Measurements from ENCODE around the gene ADCY10.
"Not testable (repeated sequence)": the region's sequence is repeated elsewhere in the genome, so short reads cannot be mapped to it uniquely, and the experiment has no call there.

The ADCY10 gene

DNA sequence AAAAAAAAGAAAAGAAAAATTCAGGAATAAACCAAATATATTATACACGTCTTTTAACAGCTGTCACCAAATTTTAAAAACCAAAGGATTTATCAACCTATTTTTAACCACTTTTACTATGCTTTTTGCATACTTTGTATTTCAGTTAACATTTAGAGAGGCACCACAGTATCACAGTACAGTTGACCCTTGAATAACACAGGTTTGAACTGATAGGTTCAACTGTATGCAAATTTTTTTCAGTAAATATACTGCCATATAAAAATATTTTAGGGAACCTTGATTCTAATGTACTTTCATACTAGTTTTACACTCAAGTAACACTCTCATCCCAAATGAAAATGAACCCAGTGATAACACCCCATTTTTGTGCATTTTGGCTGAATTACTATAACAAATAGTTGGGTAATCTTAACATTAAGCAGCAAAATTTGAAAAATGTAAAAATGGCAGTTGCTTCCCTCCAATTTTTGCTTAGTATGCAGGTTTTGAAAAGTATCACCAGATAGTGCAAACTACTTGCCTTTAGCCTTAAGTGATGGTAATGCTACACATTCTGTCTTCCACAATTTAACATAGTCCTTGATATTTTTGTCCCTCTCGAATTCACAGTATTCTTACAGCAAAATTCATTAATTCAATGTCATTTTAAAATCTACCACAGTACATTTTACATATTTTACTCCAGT is 10.8 kb upstream of the ADCY10 start:
- no peak for DNase-seq

DNA sequence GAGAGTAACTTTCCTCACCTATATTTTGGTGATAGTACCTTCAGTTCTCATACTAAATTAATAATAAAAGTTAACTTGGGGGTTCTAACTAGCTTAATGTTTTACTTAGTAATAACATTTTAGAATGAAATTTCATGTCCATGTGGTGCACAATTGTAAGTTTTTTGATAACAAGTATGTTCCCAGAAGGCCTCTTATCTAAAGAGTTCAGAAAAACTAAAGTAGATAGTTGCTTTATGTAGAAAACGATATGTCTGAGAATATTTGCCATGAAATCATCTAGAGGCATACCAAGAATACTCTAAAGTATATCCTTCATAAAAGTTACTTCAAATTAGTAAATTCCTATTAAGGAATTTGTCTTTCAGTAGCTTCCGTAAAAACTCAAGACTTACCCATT is 10.2 kb upstream of the ADCY10 start:
- no peak for DNase-seq

GRCh38 chr1:167923324-167924056 is 9.6 kb upstream of the ADCY10 start:
- DNase-seq = no peak

GRCh38 chr1:167922611-167923074 is 8.7 kb upstream of the ADCY10 start:
- no peak for DNase-seq

- DNase-seq = no peak
These were observed 8.1 kb upstream of the ADCY10 start for GRCh38 chr1:167922023-167922422.

DNA sequence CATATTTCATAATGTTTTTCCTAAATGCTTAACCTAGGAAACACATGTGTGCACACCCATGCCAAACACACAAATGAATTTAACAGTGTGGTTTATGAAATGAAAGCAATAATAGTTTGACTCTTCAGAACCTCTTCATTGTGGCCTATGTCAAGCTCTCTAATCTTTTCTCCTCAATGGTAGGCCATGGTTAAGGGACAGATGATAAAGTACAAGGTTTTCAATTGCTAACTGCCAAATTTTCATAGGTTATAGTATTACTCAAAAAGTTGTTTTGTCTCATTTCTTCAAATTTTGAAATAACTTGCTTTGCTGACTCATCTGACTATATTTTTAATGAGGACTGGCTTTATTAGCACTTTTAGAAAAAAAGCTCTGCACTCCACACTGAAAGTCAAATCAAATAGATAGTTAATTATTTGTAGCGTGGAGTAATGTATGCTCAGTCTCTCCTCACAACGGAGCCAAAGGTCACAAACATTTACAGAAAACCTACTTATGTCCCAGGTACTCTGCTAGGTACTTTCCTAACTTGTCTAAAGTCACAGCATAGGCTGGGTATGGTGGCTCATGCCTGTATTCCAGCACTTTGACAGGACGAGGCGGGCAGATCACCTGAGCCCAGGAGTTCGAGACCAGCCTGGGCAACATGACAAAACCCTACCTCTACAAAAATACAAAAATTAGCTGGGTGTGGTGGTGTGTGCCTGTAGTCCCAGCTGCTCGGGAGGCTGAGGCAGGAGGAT is 3.0 kb upstream of the ADCY10 start:
- no peak for DNase-seq

- DNase-seq = no peak
These were observed 1.6 kb upstream of the ADCY10 start for GRCh38 chr1:167915569-167915968.

GRCh38 chr1:167912294-167912693 is 1.6 kb downstream of the ADCY10 start:
- DNase-seq = no peak

GRCh38 chr1:167911413-167911812 is 2.5 kb downstream of the ADCY10 start:
- DNase-seq = no peak

GRCh38 chr1:167910530-167910929 is 3.4 kb downstream of the ADCY10 start:
- DNase-seq = no peak

DNA sequence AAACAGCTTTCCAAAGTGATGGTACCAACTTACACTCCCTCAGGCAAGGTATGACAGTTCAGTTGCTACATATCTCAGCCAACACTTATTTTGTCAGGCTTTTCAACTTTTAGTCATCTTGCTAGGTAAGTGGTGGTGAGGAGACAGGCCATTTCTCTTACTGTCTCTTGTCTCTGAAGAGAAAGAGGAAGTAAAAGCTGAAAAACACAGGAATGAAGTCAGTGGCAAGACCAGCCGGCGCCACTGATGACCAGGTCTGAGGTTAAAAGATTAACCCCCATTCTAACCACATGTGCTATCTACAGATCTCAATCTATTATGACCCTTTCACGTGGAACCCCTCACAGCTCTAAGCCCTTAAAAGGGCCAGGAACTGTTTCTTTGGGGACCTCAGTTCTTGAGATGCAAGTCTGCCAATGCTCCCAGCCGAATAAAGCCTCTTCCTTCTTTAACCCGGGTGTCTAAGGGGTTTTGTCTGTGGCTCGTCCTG is 4.2 kb downstream of the ADCY10 start:
- DNase-seq = no peak

DNA sequence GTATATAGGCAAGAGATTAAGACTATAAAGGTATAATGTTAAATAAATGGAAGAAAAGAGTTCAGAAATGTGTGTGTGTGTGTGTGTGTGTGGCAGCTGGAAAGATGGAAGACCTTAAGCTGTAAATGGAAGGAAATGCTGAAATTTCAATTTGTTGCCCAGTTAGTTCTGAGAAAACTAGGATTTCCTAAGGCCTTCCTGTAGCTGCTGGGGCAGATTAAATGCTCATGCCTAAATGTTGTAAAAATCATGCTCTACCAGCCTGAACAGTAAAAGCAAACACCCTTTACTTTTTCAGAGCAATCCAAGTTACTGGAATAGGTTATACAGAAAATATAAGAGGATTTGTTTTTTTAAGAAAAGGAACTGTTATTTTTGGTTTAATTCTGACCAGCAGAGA is 8.3 kb downstream of the ADCY10 start:
- no peak for DNase-seq

- no peak for DNase-seq
These were observed 8.8 kb downstream of the ADCY10 start for GRCh38 chr1:167905182-167905581.

GRCh38 chr1:167904652-167905130 is 9.2 kb downstream of the ADCY10 start:
- no peak for DNase-seq

DNA sequence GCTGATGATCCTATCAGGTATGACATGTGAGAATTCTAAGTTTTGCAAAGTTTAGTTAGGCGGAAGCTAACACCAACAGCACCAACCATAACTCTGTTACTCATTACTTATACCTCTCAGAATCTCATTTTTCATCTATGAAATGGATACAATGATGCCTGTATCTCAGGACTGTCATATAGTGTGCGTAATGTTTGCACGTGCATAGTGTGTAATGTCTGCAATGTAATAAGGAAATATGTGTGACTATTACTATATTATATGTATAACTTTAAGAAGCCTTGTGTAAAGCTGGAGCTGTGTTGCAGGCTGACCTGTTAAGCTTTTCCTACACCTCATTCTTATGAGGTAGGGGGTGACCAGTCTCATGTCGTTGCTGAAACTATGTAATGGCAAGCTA is 13.0 kb downstream of the ADCY10 start:
- DNase-seq = no peak

- no peak for DNase-seq
These were observed 14.7 kb downstream of the ADCY10 start for GRCh38 chr1:167899253-167899681.

DNA sequence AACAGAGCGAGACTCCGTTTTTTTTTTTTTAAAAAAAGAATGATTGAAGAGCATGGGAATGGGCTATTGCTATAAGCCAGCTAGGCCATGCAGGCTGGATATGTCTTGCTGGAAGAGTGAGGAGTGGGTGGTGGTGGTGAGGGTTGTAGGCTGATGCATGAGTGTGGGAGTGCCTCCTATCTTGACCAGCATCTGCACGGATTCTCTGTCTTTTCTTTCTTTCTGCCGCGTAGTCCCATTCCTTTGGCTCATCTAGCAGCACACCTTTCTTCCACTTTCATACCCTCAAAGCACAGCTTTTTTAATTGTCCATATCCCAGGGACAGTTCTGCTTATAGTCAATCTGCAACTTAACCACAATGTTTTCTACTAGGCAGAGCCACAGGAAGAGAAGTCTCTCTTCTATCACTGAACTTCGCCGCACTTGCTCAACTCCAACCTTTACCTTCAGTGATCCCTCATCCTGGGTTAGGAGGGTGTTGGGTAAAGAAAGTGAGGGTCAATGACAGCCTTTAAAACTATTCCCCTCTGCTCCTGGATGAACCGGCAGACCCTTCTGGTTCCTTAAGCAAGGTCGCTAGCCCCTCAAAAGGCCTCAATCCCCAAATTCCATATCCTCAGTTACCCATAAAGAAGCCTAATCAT is 15.2 kb downstream of the ADCY10 start:
- DNase-seq = no peak

DNA sequence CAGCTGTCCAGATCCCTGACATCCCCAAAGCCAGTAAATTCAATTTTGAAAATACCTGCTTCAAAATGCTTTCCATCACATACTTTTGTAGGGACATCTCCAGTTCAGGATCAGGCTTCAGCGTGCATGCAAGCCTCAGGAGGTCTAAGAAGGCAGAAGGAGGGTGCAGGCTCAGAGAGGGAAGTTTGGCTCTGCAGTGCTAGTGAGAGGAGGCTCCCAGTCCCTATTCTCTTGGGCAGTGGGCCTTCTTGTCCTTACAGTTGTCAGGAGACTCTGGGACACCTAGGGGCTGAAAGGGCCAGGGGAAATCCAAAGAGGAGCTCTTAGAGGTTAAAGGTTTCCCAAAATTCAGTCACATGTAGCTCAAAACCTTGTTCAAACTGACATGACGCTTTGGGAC is 20.1 kb downstream of the ADCY10 start:
- DNase-seq = no peak

GRCh38 chr1:167890400-167890799 is 23.5 kb downstream of the ADCY10 start:
- no peak for DNase-seq

DNA sequence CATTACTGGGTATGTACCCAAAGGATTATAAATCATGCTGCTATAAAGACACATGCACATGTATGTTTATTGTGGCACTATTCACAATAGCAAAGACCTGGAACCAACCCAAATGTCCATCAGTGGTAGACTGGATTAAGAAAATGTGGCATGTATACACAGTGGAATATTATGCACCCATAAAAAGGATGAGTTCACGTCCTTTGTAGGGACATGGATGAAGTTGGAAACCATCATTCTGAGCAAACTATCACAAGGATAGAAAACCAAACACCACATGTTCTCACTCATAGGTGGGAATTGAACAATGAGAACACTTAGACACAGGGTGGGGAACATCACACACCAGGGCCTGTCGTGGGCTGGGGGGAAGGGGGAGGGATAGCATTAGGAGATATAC is 26.7 kb downstream of the ADCY10 start:
- DNase-seq = not testable (repeated sequence)

- no peak for DNase-seq
These were observed 31.6 kb downstream of the ADCY10 start for GRCh38 chr1:167882376-167882775.

DNA sequence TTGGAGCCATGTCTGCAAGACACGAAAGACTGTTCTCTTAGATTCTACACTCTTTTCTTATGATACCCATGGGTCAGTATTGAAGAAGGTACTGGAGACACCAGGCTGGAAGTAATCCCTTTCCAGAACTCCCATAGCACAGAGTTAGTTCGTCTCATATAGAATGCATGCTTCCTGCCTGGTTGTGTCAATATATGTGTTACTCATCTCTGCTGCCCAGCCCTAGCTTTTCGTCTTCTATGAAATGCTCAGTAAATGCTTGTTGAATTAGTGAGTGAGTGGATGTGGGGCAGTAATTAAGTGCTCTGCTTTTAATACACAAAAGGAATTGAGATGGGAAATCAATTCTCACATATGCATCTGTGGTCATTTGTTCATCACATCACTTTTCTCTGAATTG is 32.1 kb downstream of the ADCY10 start:
- no peak for DNase-seq

- DNase-seq = no peak
These were observed 32.9 kb downstream of the ADCY10 start for GRCh38 chr1:167881069-167881468.
